Karpas-422 (cell line): ENCODE measurements around the gene ATP9A. TPM values are rescaled to one million over a fixed set of nuclear protein-coding genes. Genes with fewer than 3 reads are reported as not detected.

Source experiments
- DNase-seq: peaks from one replicate; pipeline ENCODE4 v3.0.0-alpha.2; 2015
- H2AFZ ChIP-seq: fragments of 200-600 bp; sonication (generic); 2 replicates; pipeline ENCODE4 v1.6.1; 2014; ENCODE audit warnings: antibody characterized with exemption, low read length, mixed read lengths
- H3K27ac ChIP-seq: fragments of 200-600 bp; sonication (generic); 2 replicates; pipeline ENCODE4 v1.5.1; 2014; ENCODE audit warnings: mild to moderate bottlenecking, low read length, moderate library complexity
- H3K27me3 ChIP-seq: fragments of 200-600 bp; sonication (generic); 2 replicates; pipeline ENCODE4 v1.6.1; 2014; ENCODE audit warnings: low read length, mixed read lengths
- H3K36me3 ChIP-seq: fragments of 200-600 bp; sonication (generic); 2 replicates; pipeline ENCODE4 v1.6.1; 2014; ENCODE audit warnings: low read length, mixed read lengths; ENCODE audit not compliant: insufficient read depth
- H3K4me1 ChIP-seq: fragments of 200-600 bp; sonication (generic); 2 replicates; pipeline ENCODE4 v1.6.1; 2014; ENCODE audit warnings: mild to moderate bottlenecking, low read length, mixed read lengths
- H3K4me2 ChIP-seq: fragments of 200-600 bp; sonication (generic); 2 replicates; pipeline ENCODE4 v1.6.1; 2014; ENCODE audit warnings: low read length, low read depth, mild to moderate bottlenecking; ENCODE audit not compliant: poor library complexity, severe bottlenecking
- H3K4me3 ChIP-seq: fragments of 200-600 bp; sonication (generic); 2 replicates; pipeline ENCODE4 v1.5.1; 2014; ENCODE audit warnings: mild to moderate bottlenecking, antibody characterized with exemption, low read length, mixed read lengths
- H3K79me2 ChIP-seq: fragments of 200-600 bp; sonication (generic); 2 replicates; pipeline ENCODE4 v1.6.1; 2014; ENCODE audit warnings: mild to moderate bottlenecking, low read length, mixed read lengths
- H3K9ac ChIP-seq: fragments of 200-600 bp; sonication (generic); 2 replicates; pipeline ENCODE4 v1.6.0; 2014; ENCODE audit warnings: low read length
- H3K9me2 ChIP-seq: fragments of 200-600 bp; sonication (generic), shearing (Covaris generic); replicated peaks from 2 replicates; pipeline ENCODE4 v1.6.0; 2014; ENCODE audit warnings: mild to moderate bottlenecking, low read length, moderate library complexity; ENCODE audit not compliant: insufficient read depth
- H3K9me3 ChIP-seq: fragments of 300-700, 200-600 bp; sonication (generic); 2 replicates; pipeline ENCODE4 v1.6.1; 2014; ENCODE audit warnings: low read length, mixed read lengths
- H4K20me1 ChIP-seq: fragments of 200-600 bp; sonication (generic); 2 replicates; pipeline ENCODE4 v1.6.1; 2014; ENCODE audit warnings: mild to moderate bottlenecking, antibody characterized with exemption, low read length, low read depth; ENCODE audit not compliant: insufficient read depth
- total RNA-seq: library from RNA; depleted of rRNA; stranded (reverse); fragments of >200 nt; shearing (Covaris generic); gene quantifications from 2 replicates; pipeline ENCODE4 v1.2.3, GENCODE V29; 2014; ENCODE audit warnings: low replicate concordance

Gene ATP9A
- total RNA-seq, 1 experiment from 2014 or later: 0.19 TPM

DNA sequence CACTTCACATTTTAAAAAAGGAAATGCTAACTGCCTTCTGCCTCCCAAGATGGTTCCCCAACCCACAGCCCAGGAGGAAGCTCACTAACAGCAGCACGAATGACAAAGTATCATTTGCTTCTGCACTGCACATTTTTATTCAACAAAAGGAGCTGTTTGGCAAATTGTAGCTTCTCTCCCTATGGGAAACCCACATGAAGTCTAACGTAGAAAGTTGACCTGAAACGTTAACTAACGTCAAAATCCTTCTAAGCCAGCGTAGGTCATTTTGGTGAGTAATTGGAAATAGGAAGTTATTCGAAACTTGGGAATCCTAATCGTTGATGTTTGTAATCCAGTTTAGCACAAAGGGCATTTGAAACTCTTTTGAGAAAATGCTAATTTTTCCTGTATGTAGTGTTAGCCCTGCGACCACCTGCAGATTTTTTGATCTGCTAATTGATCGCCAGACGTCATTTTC lies 31.2 kb upstream of the ATP9A start:
- no peak overlapping the region for H3K4me2 ChIP-seq
- no peak for DNase-seq

GRCh38 chr20:51797357-51798025 lies 29.3 kb upstream of the ATP9A start:
- H3K79me2 ChIP-seq: no peaks in the 10 kb centered on the region
- no peaks in the 10 kb centered on the region for H3K9me3 ChIP-seq
- no peak overlapping the region for H3K27ac ChIP-seq
- no peak overlapping the region for H3K4me2 ChIP-seq
- no peaks in the 10 kb centered on the region for H4K20me1 ChIP-seq
- no peaks in the 10 kb centered on the region for H3K4me1 ChIP-seq
- H3K36me3 ChIP-seq: no peaks in the 10 kb centered on the region
- no peaks in the 10 kb centered on the region for H3K27me3 ChIP-seq
- H2AFZ ChIP-seq: no peak overlapping the region
- no peak overlapping the region for H3K4me3 ChIP-seq
- H3K9me2 ChIP-seq: no peaks in the 10 kb centered on the region
- no peak overlapping the region for H3K9ac ChIP-seq
- DNase-seq: no peak

More for the DNA sequence above, 31.2 kb upstream of the ATP9A start:
- Histone ChIP-seq H3K79me2 (no peaks in the 10 kb centered on the region), H3K4me1 (no peaks in the 10 kb centered on the region), H3K9ac (no peak overlapping the region), H3K27ac (no peak overlapping the region), H3K9me2 (no peaks in the 10 kb centered on the region), H4K20me1 (no peaks in the 10 kb centered on the region), H3K4me3 (no peak overlapping the region), H3K36me3 (no peaks in the 10 kb centered on the region), H3K27me3 (no peaks in the 10 kb centered on the region), H2AFZ (no peak overlapping the region), H3K9me3 (no peaks in the 10 kb centered on the region)

DNA sequence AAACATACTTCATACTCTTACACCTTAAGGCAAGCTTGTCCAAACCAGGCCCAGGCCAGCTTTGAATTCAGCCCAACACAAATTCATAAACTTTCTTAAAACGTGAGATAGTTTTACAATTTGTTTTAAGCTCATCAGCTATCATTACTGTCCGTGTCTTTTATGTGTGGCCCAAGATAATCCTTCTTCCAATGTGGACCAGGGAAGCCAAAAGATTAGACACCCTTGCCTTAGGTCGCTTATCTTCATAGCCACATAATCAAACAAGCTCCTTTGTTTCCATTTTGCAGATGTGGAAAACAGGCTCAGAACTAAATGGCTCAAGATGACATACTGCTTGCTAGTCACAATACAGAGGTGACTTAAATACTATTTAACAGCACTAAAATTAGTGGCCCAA lies 28.1 kb upstream of the ATP9A start:
- Histone ChIP-seq H3K27ac (no peak overlapping the region), H3K9me3 (no peaks in the 10 kb centered on the region), H4K20me1 (no peaks in the 10 kb centered on the region), H3K79me2 (no peaks in the 10 kb centered on the region), H3K36me3 (no peaks in the 10 kb centered on the region), H3K9me2 (no peaks in the 10 kb centered on the region), H2AFZ (no peak overlapping the region), H3K27me3 (no peaks in the 10 kb centered on the region), H3K4me1 (no peaks in the 10 kb centered on the region), H3K4me2 (no peak overlapping the region), H3K4me3 (no peak overlapping the region), H3K9ac (no peak overlapping the region)
- DNase-seq: no peak

GRCh38 chr20:51792960-51793359 lies 24.8 kb upstream of the ATP9A start:
- H3K9ac ChIP-seq: no peak overlapping the region
- no peak for DNase-seq
- no peaks in the 10 kb centered on the region for H4K20me1 ChIP-seq
- no peaks in the 10 kb centered on the region for H3K79me2 ChIP-seq
- H3K4me2 ChIP-seq: no peak overlapping the region
- no peak overlapping the region for H2AFZ ChIP-seq
- no peak overlapping the region for H3K4me3 ChIP-seq
- H3K9me2 ChIP-seq: no peaks in the 10 kb centered on the region
- H3K9me3 ChIP-seq: no peaks in the 10 kb centered on the region
- no peaks in the 10 kb centered on the region for H3K36me3 ChIP-seq
- H3K4me1 ChIP-seq: no peaks in the 10 kb centered on the region
- no peaks in the 10 kb centered on the region for H3K27me3 ChIP-seq
- no peak overlapping the region for H3K27ac ChIP-seq

DNA sequence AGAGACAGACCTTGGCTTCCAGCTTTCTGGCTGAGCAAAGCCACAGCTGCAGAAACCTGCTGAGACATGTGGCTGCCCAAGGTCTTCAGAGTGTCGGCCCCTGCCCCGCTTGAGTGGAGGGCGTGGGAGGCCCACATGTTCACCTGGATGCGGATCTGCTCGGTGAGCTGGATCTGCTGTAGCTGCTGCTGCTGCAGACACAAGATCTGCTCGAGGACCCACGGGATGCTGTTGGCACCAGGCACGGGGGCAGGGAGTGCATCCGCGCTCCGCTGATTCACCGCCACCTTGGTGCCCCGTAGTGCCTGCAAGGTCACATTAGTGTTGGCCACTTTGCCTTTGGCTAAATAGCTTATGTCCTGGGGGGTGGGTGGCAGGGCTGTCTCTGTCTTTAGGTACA lies 23.4 kb upstream of the ATP9A start:
- no peaks in the 10 kb centered on the region for H3K36me3 ChIP-seq
- no peaks in the 10 kb centered on the region for H3K9me2 ChIP-seq
- no peak for DNase-seq
- H3K9me3 ChIP-seq: no peaks in the 10 kb centered on the region
- H3K4me1 ChIP-seq: no peaks in the 10 kb centered on the region
- H4K20me1 ChIP-seq: no peaks in the 10 kb centered on the region
- H2AFZ ChIP-seq: no peak overlapping the region
- no peak overlapping the region for H3K27ac ChIP-seq
- no peaks in the 10 kb centered on the region for H3K27me3 ChIP-seq
- H3K9ac ChIP-seq: no peak overlapping the region
- H3K4me2 ChIP-seq: no peak overlapping the region
- H3K4me3 ChIP-seq: no peak overlapping the region
- no peaks in the 10 kb centered on the region for H3K79me2 ChIP-seq

DNA sequence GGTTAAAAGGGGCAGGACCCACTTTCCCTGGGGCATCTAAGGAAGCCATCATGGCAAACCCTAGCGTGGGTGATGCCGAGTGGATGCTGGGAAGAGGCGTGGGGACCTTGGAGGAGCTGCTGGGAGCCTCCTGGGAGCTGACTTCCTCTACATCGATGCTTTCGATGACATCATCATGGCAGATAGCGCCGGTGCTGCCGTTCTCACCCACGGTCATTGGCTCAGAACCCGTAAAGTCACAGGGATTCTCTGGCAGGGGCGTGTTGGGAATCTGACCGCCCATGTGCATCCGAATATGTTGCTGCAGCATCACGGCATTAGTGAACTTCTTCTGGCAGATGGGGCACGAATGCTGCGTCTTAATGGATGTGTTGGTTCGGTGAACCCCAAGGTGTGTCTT lies 22.1 kb upstream of the ATP9A start:
- Histone ChIP-seq H3K9me2 (no peaks in the 10 kb centered on the region), H3K27me3 (no peaks in the 10 kb centered on the region), H4K20me1 (no peaks in the 10 kb centered on the region), H3K9me3 (no peaks in the 10 kb centered on the region), H3K4me3 (no peak overlapping the region), H3K4me2 (no peak overlapping the region), H3K27ac (no peak overlapping the region), H2AFZ (no peak overlapping the region), H3K9ac (no peak overlapping the region), H3K36me3 (no peaks in the 10 kb centered on the region), H3K79me2 (no peaks in the 10 kb centered on the region), H3K4me1 (no peaks in the 10 kb centered on the region)
- no peak for DNase-seq

- H3K27ac ChIP-seq: no peak overlapping the region
- H3K4me2 ChIP-seq: no peak overlapping the region
- no peaks in the 10 kb centered on the region for H3K4me1 ChIP-seq
- H3K27me3 ChIP-seq: no peaks in the 10 kb centered on the region
- H2AFZ ChIP-seq: no peak overlapping the region
- H3K4me3 ChIP-seq: no peak overlapping the region
- no peaks in the 10 kb centered on the region for H4K20me1 ChIP-seq
- no peaks in the 10 kb centered on the region for H3K9me3 ChIP-seq
- no peak overlapping the region for H3K9ac ChIP-seq
- H3K36me3 ChIP-seq: no peaks in the 10 kb centered on the region
- no peaks in the 10 kb centered on the region for H3K79me2 ChIP-seq
- no peaks in the 10 kb centered on the region for H3K9me2 ChIP-seq
- DNase-seq: no peak
Measured at GRCh38 chr20:51789434-51789833, 21.2 kb upstream of the ATP9A start.

DNA sequence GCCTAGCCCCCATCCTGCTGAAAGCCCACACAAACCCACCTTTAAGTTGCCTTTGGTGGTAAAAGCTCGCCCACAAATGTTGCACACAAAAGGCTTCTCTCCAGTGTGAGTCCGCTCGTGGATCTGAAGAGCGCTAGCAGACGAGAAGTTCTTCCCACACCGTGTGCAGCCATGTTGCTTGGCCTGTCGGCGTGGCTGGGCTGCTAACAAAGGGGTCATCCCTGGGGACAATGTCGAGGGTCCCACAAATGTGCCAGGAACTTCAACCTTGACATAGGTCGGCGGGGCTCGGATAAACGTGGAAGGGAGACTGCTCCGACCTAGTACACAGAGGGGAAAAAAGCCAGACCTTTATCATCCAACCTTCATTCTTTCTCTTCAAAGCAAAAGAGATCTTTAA lies 20.6 kb upstream of the ATP9A start:
- no peak overlapping the region for H2AFZ ChIP-seq
- no peaks in the 10 kb centered on the region for H3K36me3 ChIP-seq
- H3K27me3 ChIP-seq: no peaks in the 10 kb centered on the region
- no peak overlapping the region for H3K9ac ChIP-seq
- no peak for DNase-seq
- H3K27ac ChIP-seq: no peak overlapping the region
- H3K9me2 ChIP-seq: no peaks in the 10 kb centered on the region
- H3K4me2 ChIP-seq: no peak overlapping the region
- no peaks in the 10 kb centered on the region for H3K79me2 ChIP-seq
- H4K20me1 ChIP-seq: no peaks in the 10 kb centered on the region
- no peak overlapping the region for H3K4me3 ChIP-seq
- H3K9me3 ChIP-seq: no peaks in the 10 kb centered on the region
- H3K4me1 ChIP-seq: no peaks in the 10 kb centered on the region
